GM04503 (cell line): ENCODE data around the gene BTBD6.
"Not testable (repeated sequence)": the region's sequence is repeated elsewhere in the genome, so short reads cannot be mapped to it uniquely, and the experiment has no call there.

ENCODE experiments used
- DNase-seq: peaks from one replicate; pipeline ENCODE4 v3.0.0-alpha.2; 2012; ENCODE audit warnings: low read depth

The BTBD6 gene

DNA sequence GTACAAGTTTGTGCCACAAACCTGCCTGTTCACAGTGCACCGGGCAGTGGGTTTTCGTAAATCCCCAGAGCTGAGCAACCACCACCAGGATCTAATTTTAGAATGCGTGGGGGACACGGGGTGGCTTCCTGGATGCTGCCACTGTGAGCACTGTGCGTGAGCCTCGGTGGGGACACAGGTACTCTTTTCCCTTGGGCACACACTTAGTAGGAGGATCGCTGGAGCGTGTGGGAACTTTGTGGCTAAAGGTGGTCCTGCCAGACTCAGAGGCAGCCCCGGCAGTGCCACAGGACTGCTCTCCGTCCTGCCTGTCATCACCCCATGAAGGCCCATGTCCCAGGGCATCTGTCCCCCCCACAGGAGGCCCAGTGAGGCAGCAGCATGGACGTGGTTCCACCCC is 21.1 kb downstream of the BTBD6 start:
- no peak for DNase-seq

GRCh38 chr14:105271224-105271890 is 23.0 kb downstream of the BTBD6 start:
- no peak for DNase-seq

GRCh38 chr14:105272623-105273022 is 24.3 kb downstream of the BTBD6 start:
- no peak for DNase-seq

DNA sequence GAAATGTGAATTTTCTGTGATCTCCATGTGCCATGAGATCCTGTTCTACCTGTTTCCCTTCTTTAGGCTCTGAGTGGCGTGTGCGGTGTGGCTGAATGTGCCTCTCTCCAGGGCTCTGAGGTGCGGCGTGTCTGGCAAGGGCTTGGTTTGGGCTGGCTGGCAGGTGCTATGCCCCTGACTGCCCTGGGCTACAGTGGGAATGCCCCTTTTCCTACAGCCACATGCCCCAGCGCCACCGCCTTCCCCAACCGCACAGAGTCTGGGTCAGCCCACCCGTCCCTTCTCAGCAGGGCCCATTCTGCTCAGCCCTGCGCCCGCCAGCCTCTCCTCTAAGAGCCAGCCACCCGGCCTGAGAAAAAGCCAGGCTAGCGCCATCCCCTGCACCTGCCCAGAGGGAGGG is 24.7 kb downstream of the BTBD6 start:
- DNase-seq = no peak

DNA sequence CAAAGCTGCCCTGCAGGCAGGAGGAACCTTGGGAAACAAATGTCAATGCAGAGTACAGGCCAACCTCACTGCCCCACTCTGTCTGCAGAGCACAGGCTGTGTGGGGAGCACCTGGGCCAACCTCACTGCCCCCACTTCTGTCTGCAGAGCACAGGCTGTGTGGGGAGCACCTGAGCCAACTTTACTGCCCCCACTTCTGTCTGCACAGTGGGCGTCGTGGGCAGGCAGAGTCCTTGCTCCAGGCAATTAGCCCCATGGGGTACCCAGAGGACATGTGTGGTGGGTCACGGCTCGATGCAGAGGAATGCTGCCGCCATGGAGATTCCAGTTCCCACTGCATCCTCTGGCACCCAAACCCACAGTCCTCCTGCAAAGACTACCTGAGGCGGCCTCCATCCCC is 26.3 kb downstream of the BTBD6 start:
- no peak for DNase-seq

- no peak for DNase-seq
Observed at GRCh38 chr14:105275267-105275946, 27.1 kb downstream of the BTBD6 start.

DNA sequence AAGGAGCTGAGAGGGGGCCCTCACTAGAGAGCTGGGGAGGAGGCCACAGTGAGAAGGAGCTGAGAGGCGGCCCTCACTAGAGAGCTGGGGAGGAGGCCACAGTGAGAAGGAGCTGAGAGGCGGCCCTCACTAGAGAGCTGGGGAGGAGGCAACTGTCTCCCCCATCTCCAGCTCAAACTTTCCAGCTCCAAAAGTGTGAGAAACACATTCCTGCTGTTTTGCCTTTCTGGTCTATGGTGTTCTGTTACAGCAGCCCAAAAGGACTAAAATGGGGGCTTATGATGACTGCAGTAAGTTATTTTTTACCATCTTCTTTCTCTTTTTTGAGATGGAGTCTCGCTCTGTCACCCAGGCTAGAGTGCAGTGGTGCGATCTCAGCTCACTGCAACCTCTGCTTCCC is 29.1 kb downstream of the BTBD6 start:
- DNase-seq = not testable (repeated sequence)

DNA sequence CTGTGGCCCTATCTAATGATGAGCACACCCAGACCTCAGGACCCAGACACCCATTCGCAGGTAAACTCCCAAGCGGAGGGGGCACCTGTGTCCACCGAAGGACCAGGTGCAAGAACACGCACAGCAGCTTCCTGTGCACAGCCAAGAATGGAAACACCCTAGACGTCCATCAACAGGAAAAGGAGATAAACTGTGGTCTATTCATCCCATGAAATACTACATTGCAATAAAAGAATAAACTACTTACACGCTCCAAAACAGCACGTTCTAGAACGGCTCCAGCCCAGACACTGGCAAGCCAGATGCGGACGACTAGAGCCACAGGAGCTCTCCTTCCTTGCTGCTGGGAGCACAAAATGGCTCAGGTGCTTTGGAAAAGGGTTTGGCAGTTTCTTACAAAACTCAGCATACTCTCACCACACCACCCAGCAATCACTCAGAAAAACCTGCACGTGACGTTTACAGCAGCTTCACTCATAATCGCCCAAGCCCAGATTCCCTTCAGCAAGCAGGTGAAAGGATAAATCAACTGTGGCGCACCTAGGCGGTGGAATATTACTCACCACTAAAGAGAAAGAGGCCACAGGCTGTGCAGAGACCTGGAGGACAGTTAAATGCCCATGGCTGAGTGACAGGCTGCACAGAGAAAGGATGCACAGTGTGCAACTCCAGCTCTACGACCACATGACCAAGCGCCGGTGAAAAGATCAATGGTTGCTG is 31.5 kb downstream of the BTBD6 start:
- no peak for DNase-seq

DNA sequence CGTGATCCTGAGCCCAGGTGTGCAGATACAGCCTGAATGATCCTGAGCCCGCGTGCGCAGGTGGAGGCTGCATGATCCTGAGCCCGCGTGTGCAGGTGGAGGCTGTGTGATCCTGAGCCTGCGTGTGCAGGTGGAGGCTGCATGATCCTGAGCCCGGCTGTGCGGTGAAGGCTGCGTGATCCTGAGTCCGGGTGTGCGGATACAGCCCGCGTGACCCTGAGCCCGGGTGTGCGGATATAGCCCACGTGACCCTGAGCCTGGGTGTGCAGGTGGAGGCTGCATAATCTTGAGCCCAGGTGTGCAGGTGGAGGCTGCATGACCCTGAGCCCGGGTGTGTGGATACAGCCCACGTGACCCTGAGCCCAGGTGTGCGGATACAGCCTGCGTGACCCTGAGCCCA is 32.2 kb downstream of the BTBD6 start:
- no peak for DNase-seq

DNA sequence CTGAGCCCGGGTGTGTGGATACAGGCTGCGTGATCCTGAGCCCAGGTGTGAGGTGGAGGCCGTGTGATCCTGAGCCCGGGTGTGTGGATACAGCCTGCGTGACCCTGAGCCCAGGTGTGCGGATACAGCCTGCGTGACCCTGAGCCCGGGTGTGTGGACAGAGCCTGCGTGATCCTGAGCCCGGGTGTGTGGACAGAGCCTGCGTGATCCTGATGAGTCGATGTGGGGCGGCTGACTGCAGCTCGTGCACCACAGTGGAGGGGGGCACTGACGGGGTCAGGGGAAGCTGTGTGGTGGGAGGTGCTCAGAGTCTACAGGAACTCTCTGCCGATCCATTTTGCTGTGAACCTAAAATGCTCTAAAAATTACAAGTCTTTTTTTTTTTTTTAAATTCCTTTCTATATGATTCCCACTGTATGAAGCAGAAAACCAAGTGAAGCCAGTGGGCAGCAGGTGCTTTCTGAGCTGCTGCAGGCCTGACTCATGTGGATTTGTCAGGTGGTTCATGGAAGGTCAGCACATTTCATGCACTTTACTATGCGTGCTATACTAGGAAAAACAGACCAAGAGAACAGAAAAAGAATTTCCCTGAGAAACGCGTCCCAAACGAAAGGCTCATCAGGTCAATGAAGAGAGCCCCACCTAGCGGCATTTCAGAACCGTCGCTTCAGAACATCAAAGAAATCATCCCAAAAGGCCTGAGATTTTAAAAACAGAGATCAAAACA is 33.2 kb downstream of the BTBD6 start:
- DNase-seq = peak; percentile 11

- DNase-seq = no peak
Observed at GRCh38 chr14:105282098-105282725, 33.9 kb downstream of the BTBD6 start.

- DNase-seq = no peak
Observed at GRCh38 chr14:105283028-105283427, 34.7 kb downstream of the BTBD6 start.

DNA sequence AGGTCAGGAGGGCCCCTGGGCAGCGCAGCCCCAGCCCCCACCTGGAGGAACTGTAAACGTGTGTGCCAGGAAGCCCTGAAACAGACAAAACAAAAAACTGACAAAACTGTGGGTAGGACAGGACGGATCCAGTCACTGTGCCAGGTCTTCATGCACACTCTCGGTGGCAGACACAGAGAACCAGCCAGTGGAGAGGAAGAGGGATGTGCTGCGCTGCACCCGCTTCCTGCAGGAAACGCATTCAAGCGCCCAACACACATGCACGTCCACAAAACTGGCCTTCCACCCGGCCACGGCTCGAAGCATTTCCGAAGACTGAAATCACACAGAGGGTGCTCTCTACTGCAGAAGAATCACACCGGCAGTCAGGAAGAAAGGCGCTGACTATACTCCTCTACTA is 35.6 kb downstream of the BTBD6 start:
- DNase-seq = no peak

DNA sequence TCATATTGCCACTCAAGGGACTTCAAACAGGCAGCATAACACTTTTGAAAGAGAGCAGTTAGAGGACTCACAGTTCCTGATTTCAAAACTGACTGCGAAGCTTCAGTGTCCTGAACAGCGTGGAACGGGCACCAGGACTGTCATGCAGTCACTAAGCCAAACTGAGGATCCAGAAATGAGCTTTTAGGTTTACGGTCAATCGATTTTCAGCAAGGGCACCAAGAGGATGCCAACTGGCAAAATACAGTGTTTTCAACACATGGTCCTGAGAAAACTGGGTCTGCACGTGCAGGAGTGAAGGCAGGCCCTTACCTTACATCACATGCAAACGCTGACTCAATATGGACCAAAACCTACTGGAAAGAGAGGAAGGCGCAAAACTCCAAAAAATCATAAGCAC is 36.8 kb downstream of the BTBD6 start:
- DNase-seq = no peak

GRCh38 chr14:105286759-105287144 is 38.4 kb downstream of the BTBD6 start:
- DNase-seq = no peak

GRCh38 chr14:105287249-105288102 is 39.1 kb downstream of the BTBD6 start:
- DNase-seq = no peak

DNA sequence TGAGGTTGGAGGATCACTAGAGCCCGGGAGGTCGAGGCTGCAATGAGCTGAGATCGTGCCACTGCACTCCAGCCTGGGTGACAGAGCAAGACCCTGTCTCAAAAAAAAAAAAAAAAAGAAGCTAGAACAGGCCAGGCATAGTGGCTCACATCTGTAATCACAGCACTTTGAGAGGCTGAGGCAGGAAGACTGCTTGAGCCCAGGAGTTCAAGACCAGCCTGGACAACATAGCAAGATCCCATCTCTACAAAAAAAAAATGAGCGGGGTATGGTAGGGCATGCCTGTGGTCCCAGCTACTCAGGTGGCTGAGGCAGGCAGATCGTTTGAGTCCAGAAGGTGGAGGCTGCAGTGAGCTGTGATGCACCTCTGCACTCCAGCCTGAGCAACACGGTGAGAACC is 40.6 kb downstream of the BTBD6 start:
- DNase-seq = not testable (repeated sequence)

DNA sequence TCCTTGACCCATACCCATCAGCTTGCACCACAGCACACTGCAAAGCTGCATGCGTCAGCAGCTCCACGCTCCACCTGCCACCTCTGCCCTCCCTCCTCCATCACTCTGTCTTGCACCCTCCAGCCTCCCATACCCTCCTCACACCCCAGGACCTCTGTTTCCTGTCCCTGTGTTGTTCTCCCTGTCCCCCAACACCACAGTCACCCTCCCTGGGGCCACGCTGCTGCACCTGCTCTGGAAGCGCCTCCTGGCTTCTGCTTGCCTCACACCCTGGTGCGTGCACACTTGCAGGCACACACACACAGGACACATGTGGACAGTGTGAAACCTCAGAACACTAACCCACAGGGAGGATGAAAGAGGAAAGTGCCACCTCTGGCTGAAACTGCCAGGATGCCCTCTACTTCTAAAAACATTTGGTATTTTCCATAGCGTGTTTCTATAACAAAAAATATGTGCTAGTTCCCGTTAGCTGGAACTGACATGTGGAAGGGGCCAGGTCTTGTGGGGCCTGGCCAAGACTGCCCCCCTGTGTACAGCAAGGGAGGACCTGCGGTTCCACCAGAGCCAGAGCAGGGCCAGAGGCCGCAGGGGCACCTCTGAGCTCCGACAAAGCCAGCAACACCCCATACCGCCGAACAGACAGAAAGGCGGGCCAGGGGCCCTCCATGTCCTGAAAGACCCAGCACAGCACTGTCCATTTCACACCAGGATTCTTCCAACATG is 42.5 kb downstream of the BTBD6 start:
- DNase-seq = no peak

DNA sequence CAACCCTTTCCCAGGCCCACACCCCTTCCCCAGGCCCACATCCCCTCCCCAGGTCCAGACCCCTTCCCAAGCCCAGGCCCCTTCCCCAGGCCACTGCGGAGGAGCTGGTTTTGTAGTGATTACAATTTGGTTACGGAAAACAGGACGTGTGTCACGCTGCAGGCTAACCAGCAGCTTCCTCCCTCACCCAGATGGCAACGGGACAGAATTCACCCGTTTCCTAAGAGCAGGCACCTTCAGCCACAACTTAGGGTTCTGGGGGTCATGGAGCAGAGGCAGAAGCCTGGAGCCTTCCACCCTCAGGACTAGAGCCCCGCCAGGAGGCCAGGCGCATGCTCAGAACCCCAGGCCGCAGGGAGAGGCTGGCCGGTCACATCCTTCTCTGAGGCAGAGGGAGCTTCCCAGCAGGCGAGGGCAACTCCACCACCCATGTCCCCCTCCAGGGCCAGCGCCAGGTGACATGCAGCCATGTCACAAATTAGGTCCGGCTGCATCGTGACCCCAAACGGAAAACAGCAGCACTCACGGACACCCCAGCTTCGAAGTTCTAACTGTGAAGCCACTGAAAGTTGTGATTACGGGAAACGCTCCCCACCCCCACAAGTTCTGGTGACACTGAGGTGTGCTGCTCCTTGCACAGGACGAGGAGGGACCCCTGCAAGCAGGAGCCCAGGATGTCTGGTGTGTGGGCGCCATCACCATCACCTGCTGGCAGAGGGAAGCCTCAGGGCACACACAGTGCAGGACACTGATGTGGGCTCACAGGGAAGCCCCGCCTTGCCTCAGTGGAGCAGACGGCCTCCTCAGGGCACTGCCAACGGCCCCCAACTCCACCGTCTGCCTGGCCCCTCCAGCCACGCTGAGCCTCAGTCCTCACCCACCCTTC is 44.7 kb downstream of the BTBD6 start:
- DNase-seq = no peak
